H9 (cell line): ENCODE results near the gene CHST1. TPM values are rescaled to one million over a fixed set of nuclear protein-coding genes. Genes with fewer than 3 reads are reported as not detected.

Source experiments
- DNase-seq: peaks from one replicate; pipeline ENCODE4 v3.0.0-alpha.2; 2017
- H2AFZ ChIP-seq: one replicate; pipeline ENCODE4 v1.6.1; 2013; ENCODE audit warnings: mild to moderate bottlenecking, low read length, control low read depth, moderate library complexity
- H2AK5ac ChIP-seq: 2 replicates; pipeline ENCODE4 v1.6.1; 2013; ENCODE audit warnings: low read length, control low read depth, mixed read lengths; ENCODE audit not compliant: insufficient read length
- H2BK120ac ChIP-seq: one replicate; pipeline ENCODE4 v1.6.1; 2013; ENCODE audit warnings: low read depth, mild to moderate bottlenecking, low read length, control low read depth, inconsistent platforms; ENCODE audit not compliant: poor library complexity, severe bottlenecking
- H2BK12ac ChIP-seq: 2 replicates; pipeline ENCODE4 v1.6.1; 2013; ENCODE audit warnings: low read length, control low read depth, mixed read lengths, low read depth; ENCODE audit not compliant: insufficient read length
- H2BK15ac ChIP-seq: 2 replicates; pipeline ENCODE4 v1.6.1; 2013; ENCODE audit warnings: low read depth, low read length, control low read depth
- H2BK20ac ChIP-seq: one replicate; pipeline ENCODE4 v1.6.1; 2013; ENCODE audit warnings: low read depth, mild to moderate bottlenecking, low read length, control low read depth, inconsistent platforms; ENCODE audit not compliant: poor library complexity, severe bottlenecking
- H2BK5ac ChIP-seq: 2 replicates; pipeline ENCODE4 v1.6.1; 2013; ENCODE audit warnings: low read length, control low read depth, mixed read lengths; ENCODE audit not compliant: insufficient read length
- H3K14ac ChIP-seq: 2 replicates; pipeline ENCODE4 v1.6.1; 2013; ENCODE audit warnings: low read length, control low read depth; ENCODE audit not compliant: insufficient read depth
- H3K18ac ChIP-seq: 2 replicates; pipeline ENCODE4 v1.6.1; 2013; ENCODE audit warnings: low read depth, mild to moderate bottlenecking, mixed read lengths, low read length, control low read depth; ENCODE audit not compliant: insufficient read length
- H3K23ac ChIP-seq: 2 replicates; pipeline ENCODE4 v1.6.1; 2013; ENCODE audit warnings: low read length, control low read depth, mixed read lengths, low read depth; ENCODE audit not compliant: insufficient read length
- H3K23me2 ChIP-seq: 2 replicates; pipeline ENCODE4 v1.6.1; 2013; ENCODE audit warnings: low read depth, mild to moderate bottlenecking, mixed read lengths, low read length, control low read depth; ENCODE audit not compliant: insufficient read length, poor library complexity, severe bottlenecking
- H3K27ac ChIP-seq: 2 replicates; pipeline ENCODE4 v1.5.1; 2013; ENCODE audit warnings: low read length, control low read depth, mixed read lengths, low read depth; ENCODE audit not compliant: insufficient read length
- H3K27me3 ChIP-seq: 2 replicates; pipeline ENCODE4 v1.6.1; 2013; ENCODE audit warnings: low read length, control low read depth, inconsistent platforms; ENCODE audit not compliant: insufficient read depth
- H3K4ac ChIP-seq: 2 replicates; pipeline ENCODE4 v1.6.1; 2013; ENCODE audit warnings: low read depth, mild to moderate bottlenecking, control low read depth, inconsistent platforms, low read length, moderate library complexity
- H3K4me1 ChIP-seq: 2 replicates; pipeline ENCODE4 v1.6.1; 2013; ENCODE audit warnings: low read length, control low read depth, inconsistent platforms; ENCODE audit not compliant: insufficient read depth
- H3K4me2 ChIP-seq: 2 replicates; pipeline ENCODE4 v1.6.1; 2013; ENCODE audit warnings: low read length, control low read depth, mixed read lengths; ENCODE audit not compliant: insufficient read length, insufficient read depth
- H3K56ac ChIP-seq: 2 replicates; pipeline ENCODE4 v1.6.1; 2013; ENCODE audit warnings: low read depth, mild to moderate bottlenecking, mixed read lengths, low read length, control low read depth; ENCODE audit not compliant: insufficient read length
- H3K79me1 ChIP-seq: 2 replicates; pipeline ENCODE4 v1.6.1; 2013; ENCODE audit warnings: low read depth, mild to moderate bottlenecking, moderate library complexity, low read length, control low read depth, inconsistent platforms; ENCODE audit not compliant: insufficient read depth, poor library complexity, severe bottlenecking
- H3K79me2 ChIP-seq: 2 replicates; pipeline ENCODE4 v1.6.1; 2013; ENCODE audit warnings: low read length, control low read depth, inconsistent platforms; ENCODE audit not compliant: insufficient read depth
- H3K9ac ChIP-seq: 2 replicates; pipeline ENCODE4 v1.6.1; 2013; ENCODE audit warnings: low read length, control low read depth, mixed read lengths; ENCODE audit not compliant: insufficient read length; ENCODE audit errors: extremely low read depth
- H3K9me3 ChIP-seq: one replicate; pipeline ENCODE4 v1.6.1; 2013; ENCODE audit warnings: low read depth, low read length, inconsistent platforms; ENCODE audit not compliant: control insufficient read depth
- H3T11ph ChIP-seq: one replicate; pipeline ENCODE4 v1.6.1; 2013; ENCODE audit warnings: mild to moderate bottlenecking, low read length, control low read depth, inconsistent platforms
- H4K20me1 ChIP-seq: one replicate; pipeline ENCODE4 v1.6.1; 2013; ENCODE audit not compliant: control insufficient read depth, insufficient read length, insufficient read depth
- H4K5ac ChIP-seq: 2 replicates; pipeline ENCODE4 v1.6.1; 2013; ENCODE audit warnings: low read depth, mild to moderate bottlenecking, mixed read lengths, low read length, control low read depth; ENCODE audit not compliant: insufficient read length
- H4K8ac ChIP-seq: replicated peaks from 2 replicates; pipeline ENCODE4 v1.6.1; 2013; ENCODE audit warnings: low read length, control low read depth, mixed read lengths, low read depth; ENCODE audit not compliant: insufficient read length
- H4K91ac ChIP-seq: 2 replicates; pipeline ENCODE4 v1.6.1; 2013; ENCODE audit warnings: low read depth, mild to moderate bottlenecking, moderate library complexity, mixed read lengths, low read length, control low read depth; ENCODE audit not compliant: insufficient read length
- H3K27ac Mint-ChIP-seq, 3 experiments: 2 replicates in 2 of 3; 3 replicates in 1 of 3; pipeline ENCODE4 v1.8.0; 2020 to 2021; ENCODE audit warnings: mixed read lengths in 3 of 3, mild to moderate bottlenecking in 1 of 3, moderate library complexity in 1 of 3
- H3K27me3 Mint-ChIP-seq: 2 replicates; pipeline ENCODE4 v1.8.0; 2021; ENCODE audit warnings: low read depth, mild to moderate bottlenecking, moderate library complexity, mixed read lengths
- H3K36me3 Mint-ChIP-seq, 3 experiments: 2 replicates in 2 of 3; 3 replicates in 1 of 3; pipeline ENCODE4 v1.8.0; 2020 to 2021; ENCODE audit warnings: low read depth in 3 of 3, mixed read lengths in 3 of 3; ENCODE audit not compliant: insufficient read depth in 1 of 3
- H3K4me1 Mint-ChIP-seq, 2 experiments: 2 replicates each; pipeline ENCODE4 v1.8.0; 2020; ENCODE audit warnings: mixed read lengths in 2 of 2
- H3K4me3 Mint-ChIP-seq, 2 experiments: 2 replicates in 1 of 2; 3 replicates in 1 of 2; pipeline ENCODE4 v1.8.0; 2020 to 2021; ENCODE audit warnings: mild to moderate bottlenecking in 2 of 2, mixed read lengths in 2 of 2, moderate library complexity in 1 of 2
- H3K9me3 Mint-ChIP-seq, 2 experiments: 2 replicates in 1 of 2; 3 replicates in 1 of 2; pipeline ENCODE4 v1.8.0; 2020; ENCODE audit warnings: mild to moderate bottlenecking in 2 of 2, mixed read lengths in 2 of 2, moderate library complexity in 1 of 2
- WGBS: extraction: QIAGEN DNeasy Blood & Tissue Kit; methylation state at CpG from one replicate; pipeline ENCODE4 v1.1.7; 2013; ENCODE audit warnings: missing lambda C conversion rate, low lambda C conversion rate, mixed read lengths; ENCODE audit not compliant: insufficient read length; ENCODE audit errors: extremely low coverage; 5-methylcytosine and 5-hydroxymethylcytosine counted together
- total RNA-seq: library from RNA; stranded (reverse); gene quantifications from 2 replicates; pipeline ENCODE4 v1.2.1, GENCODE V29; 2021
- TF ChIP-seq, protein P1 (sequence below): fragments of 200-600 bp; sonication (generic); conservative IDR thresholded peaks from 3 replicates; pipeline ENCODE4 v1.8.0; 2021; ENCODE audit warnings: antibody characterized with exemption, mild to moderate bottlenecking

Gene CHST1
- total RNA-seq, 1 experiment from 2014 or later = 0.57 TPM

GRCh38 chr11:45641961-45642360 lies 23.5 kb downstream of the CHST1 start:
- H3K36me3 Mint-ChIP-seq = peaks cover 0 to 2% (median 0%) of the 10 kb centered on the region in 3 experiments; a peak in 3 of 7 replicates
- TF ChIP-seq, protein P1, sequence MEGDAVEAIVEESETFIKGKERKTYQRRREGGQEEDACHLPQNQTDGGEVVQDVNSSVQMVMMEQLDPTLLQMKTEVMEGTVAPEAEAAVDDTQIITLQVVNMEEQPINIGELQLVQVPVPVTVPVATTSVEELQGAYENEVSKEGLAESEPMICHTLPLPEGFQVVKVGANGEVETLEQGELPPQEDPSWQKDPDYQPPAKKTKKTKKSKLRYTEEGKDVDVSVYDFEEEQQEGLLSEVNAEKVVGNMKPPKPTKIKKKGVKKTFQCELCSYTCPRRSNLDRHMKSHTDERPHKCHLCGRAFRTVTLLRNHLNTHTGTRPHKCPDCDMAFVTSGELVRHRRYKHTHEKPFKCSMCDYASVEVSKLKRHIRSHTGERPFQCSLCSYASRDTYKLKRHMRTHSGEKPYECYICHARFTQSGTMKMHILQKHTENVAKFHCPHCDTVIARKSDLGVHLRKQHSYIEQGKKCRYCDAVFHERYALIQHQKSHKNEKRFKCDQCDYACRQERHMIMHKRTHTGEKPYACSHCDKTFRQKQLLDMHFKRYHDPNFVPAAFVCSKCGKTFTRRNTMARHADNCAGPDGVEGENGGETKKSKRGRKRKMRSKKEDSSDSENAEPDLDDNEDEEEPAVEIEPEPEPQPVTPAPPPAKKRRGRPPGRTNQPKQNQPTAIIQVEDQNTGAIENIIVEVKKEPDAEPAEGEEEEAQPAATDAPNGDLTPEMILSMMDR = no peak
- Histone ChIP-seq H3K4ac (no peak overlapping the region), H3K14ac (no peak overlapping the region), H3K27me3 (no peaks in the 10 kb centered on the region), H4K5ac (no peak overlapping the region), H2BK12ac (no peak overlapping the region), H2AFZ (no peak overlapping the region), H3T11ph (no peak overlapping the region), H4K8ac (no peak overlapping the region), H3K56ac (no peak overlapping the region), H3K27ac (no peak overlapping the region), H3K9ac (no peak overlapping the region), H3K23me2 (no peaks in the 10 kb centered on the region), H2BK5ac (no peak overlapping the region), H2BK120ac (no peak overlapping the region), H2BK20ac (no peak overlapping the region), H3K23ac (no peak overlapping the region), H3K9me3 (no peaks in the 10 kb centered on the region), H4K20me1 (no peaks in the 10 kb centered on the region), H3K79me2 (no peaks in the 10 kb centered on the region), H4K91ac (no peak overlapping the region), H3K18ac (no peak overlapping the region), H2BK15ac (no peak overlapping the region), H3K79me1 (no peaks in the 10 kb centered on the region), H3K4me1 (no peaks in the 10 kb centered on the region), H2AK5ac (no peak overlapping the region), H3K4me2 (no peak overlapping the region)
- no peak overlapping the region for H3K27ac Mint-ChIP-seq
- H3K4me1 Mint-ChIP-seq = 0 out of 4 replicates have a peak, but pooled peaks cover 0 to 3% of the 10 kb centered on the region in 2 experiments
- no peak for DNase-seq
- no CpG with 5 or more reads among the region's 2 CpGs for WGBS
- peaks cover 5 to 7% of the 10 kb centered on the region in 2 experiments; a peak in 4 of 5 replicates for H3K9me3 Mint-ChIP-seq
- H3K27me3 Mint-ChIP-seq = peaks cover 20% of the 10 kb centered on the region
- no peak overlapping the region for H3K4me3 Mint-ChIP-seq
